ENCODE results near the gene GNB1L. TPM values are rescaled to one million over a fixed set of nuclear protein-coding genes. Genes with fewer than 3 reads are reported as not detected.
A peak's percentile ranks its signal among the peaks of the same experiment; 100 is the strongest.

The GNB1L gene
- total RNA-seq, 1 donor from 2014 or later: 3.7 TPM

DNA sequence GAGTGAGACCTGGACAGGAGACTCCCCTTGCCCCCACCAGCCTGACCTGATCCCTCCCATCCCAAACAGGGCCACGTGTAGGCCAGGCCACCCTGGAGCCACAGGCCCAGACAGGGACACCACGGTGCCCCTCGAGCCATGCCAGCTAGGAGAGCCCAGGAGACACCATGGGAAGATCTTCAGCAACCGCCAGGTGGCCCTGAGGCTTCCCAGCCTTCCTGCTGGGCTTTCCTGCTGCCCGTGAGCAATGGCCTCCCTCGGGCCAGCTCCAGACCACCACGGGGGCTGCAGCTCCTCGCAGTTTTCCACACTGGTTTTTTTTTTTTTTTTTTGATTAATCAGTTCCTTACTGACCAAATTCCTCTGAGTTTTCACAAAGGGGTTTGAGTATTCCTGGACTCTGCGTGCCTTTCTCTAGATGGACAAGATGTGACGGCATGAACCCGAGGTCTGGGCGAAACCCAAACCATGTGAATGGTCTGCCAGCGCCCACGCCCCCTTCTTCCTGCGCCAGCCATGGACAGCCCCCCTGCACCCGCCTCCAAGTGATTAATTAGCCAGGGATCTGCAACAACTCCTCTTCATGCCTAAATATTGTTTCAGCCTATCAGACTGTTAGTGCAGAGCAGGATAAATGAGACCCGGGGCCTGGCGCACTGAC lies 53.2 kb downstream of the GNB1L start:
- H3K27ac Mint-ChIP-seq (ENCODE audit: unreplicated experiment): no peak overlapping the region
- no peak for DNase-seq (ENCODE audit: low spot score)
- H3K27me3 Mint-ChIP-seq (ENCODE audit: unreplicated experiment): peaks cover 2% of the 10 kb centered on the region
- no peaks in the 10 kb centered on the region for H3K9me3 Mint-ChIP-seq (ENCODE audit: unreplicated experiment)
- H3K36me3 Mint-ChIP-seq (ENCODE audit: low read depth, unreplicated experiment): peaks cover 4% of the 10 kb centered on the region
- TF ChIP-seq, protein P1, sequence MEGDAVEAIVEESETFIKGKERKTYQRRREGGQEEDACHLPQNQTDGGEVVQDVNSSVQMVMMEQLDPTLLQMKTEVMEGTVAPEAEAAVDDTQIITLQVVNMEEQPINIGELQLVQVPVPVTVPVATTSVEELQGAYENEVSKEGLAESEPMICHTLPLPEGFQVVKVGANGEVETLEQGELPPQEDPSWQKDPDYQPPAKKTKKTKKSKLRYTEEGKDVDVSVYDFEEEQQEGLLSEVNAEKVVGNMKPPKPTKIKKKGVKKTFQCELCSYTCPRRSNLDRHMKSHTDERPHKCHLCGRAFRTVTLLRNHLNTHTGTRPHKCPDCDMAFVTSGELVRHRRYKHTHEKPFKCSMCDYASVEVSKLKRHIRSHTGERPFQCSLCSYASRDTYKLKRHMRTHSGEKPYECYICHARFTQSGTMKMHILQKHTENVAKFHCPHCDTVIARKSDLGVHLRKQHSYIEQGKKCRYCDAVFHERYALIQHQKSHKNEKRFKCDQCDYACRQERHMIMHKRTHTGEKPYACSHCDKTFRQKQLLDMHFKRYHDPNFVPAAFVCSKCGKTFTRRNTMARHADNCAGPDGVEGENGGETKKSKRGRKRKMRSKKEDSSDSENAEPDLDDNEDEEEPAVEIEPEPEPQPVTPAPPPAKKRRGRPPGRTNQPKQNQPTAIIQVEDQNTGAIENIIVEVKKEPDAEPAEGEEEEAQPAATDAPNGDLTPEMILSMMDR (IDR thresholded peaks at IDR 0.05; ENCODE audit: unreplicated experiment): no peak
- H3K4me3 Mint-ChIP-seq (ENCODE audit: unreplicated experiment): no peak overlapping the region
- peaks cover 3% of the 10 kb centered on the region for H3K4me1 Mint-ChIP-seq (ENCODE audit: unreplicated experiment)

DNA sequence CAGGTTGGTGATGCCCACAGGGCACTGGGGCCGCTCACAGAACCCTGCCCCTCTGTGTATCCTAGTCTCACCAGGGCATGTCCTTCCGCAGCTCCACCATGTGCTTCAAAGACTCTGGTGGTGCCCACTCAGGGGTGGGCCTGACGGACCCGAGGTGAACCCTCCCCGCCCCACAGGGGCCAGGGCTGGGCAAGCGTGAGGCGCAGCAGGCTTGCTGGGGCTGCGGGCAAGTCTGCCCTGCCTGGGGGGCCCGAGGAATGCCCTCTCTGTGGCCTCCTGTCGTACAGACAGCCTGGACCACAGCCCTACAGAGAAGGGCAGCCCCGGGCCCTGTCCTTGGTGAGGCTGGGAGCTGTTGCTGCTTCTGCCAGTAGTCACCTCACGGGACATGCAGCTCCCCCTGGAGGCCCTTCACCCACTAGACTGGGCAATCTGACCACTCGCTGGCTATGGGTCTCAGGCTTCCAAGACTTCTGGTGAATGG lies 53.9 kb downstream of the GNB1L start:
- TF ChIP-seq, protein P1 (IDR thresholded peaks at IDR 0.05; ENCODE audit: unreplicated experiment): peak; percentile 27
- Mint-ChIP-seq H3K4me3 (ENCODE audit: unreplicated experiment) (no peak overlapping the region), H3K4me1 (ENCODE audit: unreplicated experiment) (peaks cover under 1% of the 10 kb centered on the region), H3K27me3 (ENCODE audit: unreplicated experiment) (peaks cover 2% of the 10 kb centered on the region), H3K27ac (ENCODE audit: unreplicated experiment) (no peak overlapping the region), H3K9me3 (ENCODE audit: unreplicated experiment) (no peaks in the 10 kb centered on the region), H3K36me3 (ENCODE audit: low read depth, unreplicated experiment) (peaks cover 4% of the 10 kb centered on the region)
- DNase-seq (ENCODE audit: low spot score): peak; percentile 70

DNA sequence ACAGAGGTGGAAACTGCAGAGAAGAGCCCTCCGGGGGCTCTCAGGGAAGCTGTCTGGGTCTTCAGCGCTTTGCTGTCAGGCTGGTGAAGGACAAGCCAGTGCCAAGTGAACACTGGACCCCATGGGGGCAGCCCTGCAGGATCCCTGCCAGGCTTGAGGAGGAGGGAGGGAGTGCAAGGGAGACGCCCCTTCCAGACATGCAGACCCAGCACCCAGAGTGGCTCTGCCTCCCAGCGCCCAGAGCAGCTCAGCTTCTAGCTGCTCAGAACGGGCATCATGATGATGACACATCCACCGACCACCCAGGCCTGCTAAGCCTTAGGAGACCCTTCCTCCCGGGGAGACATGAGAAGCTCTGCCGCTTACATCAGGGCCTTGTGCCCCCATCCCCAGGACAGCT lies 54.4 kb downstream of the GNB1L start:
- Mint-ChIP-seq H3K27me3 (ENCODE audit: unreplicated experiment) (peaks cover 2% of the 10 kb centered on the region), H3K9me3 (ENCODE audit: unreplicated experiment) (no peaks in the 10 kb centered on the region), H3K4me1 (ENCODE audit: unreplicated experiment) (no peaks in the 10 kb centered on the region), H3K4me3 (ENCODE audit: unreplicated experiment) (no peak overlapping the region), H3K27ac (ENCODE audit: unreplicated experiment) (no peak overlapping the region), H3K36me3 (ENCODE audit: low read depth, unreplicated experiment) (peaks cover 4% of the 10 kb centered on the region)
- TF ChIP-seq, protein P1 (IDR thresholded peaks at IDR 0.05; ENCODE audit: unreplicated experiment): no peak
- DNase-seq (ENCODE audit: low spot score): no peak

DNA sequence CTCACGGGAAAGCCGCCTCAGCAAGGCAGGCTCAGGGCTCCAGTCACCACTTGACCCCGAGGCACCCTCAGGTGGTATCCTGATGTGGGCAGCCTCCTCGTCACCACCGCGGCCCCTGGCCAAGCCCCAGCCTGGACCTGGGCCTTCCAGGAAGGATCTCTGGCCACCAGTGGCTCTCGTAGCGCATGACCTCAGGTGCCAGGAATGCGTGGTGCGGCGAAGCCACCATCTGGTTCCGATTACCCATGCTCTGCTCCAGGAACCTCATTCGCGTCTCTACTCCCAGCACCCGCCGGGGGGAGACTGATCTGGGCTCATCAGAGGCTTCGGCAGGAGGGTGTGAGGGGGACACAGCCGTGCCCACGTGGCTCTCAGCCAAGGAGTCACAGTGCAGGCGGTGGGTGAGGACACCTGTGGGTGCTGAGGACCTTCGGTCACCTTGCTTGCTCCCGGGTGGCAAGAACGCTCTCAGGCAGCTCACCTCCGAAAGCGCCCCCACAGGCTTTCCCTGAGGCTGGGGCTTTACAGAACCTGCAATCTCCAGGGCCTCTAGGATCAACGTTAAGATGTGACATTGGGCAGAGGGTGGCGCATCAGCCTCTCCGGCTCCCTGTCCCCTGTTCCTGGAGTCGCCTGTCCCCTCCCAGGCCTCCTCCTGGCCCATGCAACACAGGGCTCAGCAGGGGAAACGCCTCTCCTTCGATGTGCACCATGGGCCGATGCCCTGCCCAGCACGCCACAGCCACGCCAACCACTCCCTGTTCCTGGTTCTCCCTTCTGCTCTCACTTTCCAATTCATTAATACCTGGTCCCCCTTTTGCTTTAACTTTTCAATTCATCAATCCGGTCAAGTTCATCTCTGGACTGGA lies 55.1 kb downstream of the GNB1L start:
- Mint-ChIP-seq H3K27me3 (ENCODE audit: unreplicated experiment) (peaks cover 2% of the 10 kb centered on the region), H3K9me3 (ENCODE audit: unreplicated experiment) (no peaks in the 10 kb centered on the region), H3K4me3 (ENCODE audit: unreplicated experiment) (peak overlapping the region; percentile 61), H3K4me1 (ENCODE audit: unreplicated experiment) (no peaks in the 10 kb centered on the region), H3K27ac (ENCODE audit: unreplicated experiment) (no peak overlapping the region), H3K36me3 (ENCODE audit: low read depth, unreplicated experiment) (peaks cover 4% of the 10 kb centered on the region)
- TF ChIP-seq, protein P1 (IDR thresholded peaks at IDR 0.05; ENCODE audit: unreplicated experiment): no peak
- no peak for DNase-seq (ENCODE audit: low spot score)

DNA sequence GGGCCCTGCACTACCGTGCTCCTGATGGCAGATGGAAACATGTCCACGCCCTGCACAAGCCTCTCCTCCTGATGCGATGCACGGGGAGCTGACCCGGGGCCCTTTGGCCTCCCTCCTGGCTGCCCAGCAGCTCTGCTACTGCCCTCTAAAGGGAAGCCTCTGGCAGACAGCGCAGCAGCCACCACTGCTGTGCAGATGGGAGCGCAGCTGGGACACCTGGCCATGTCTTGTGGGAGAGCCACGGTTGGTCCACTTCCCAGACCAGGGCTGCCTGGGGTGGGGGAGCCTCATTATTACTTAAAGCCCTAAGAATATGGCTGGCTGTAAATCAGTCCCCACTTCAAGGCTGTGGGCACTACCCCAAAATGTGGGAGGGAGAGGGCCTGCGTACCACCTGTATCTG lies 55.8 kb downstream of the GNB1L start:
- no peaks in the 10 kb centered on the region for H3K9me3 Mint-ChIP-seq (ENCODE audit: unreplicated experiment)
- no peak for DNase-seq (ENCODE audit: low spot score)
- no peak overlapping the region for H3K27ac Mint-ChIP-seq (ENCODE audit: unreplicated experiment)
- H3K27me3 Mint-ChIP-seq (ENCODE audit: unreplicated experiment): peaks cover 2% of the 10 kb centered on the region
- no peaks in the 10 kb centered on the region for H3K4me1 Mint-ChIP-seq (ENCODE audit: unreplicated experiment)
- no peak overlapping the region for H3K4me3 Mint-ChIP-seq (ENCODE audit: unreplicated experiment)
- TF ChIP-seq, protein P1 (IDR thresholded peaks at IDR 0.05; ENCODE audit: unreplicated experiment): no peak
- peaks cover 4% of the 10 kb centered on the region for H3K36me3 Mint-ChIP-seq (ENCODE audit: low read depth, unreplicated experiment)
